Suprapubic skin (tissue), 4 donors: ENCODE results near the gene AQP7. TPM values are rescaled to one million over a fixed set of nuclear protein-coding genes. Genes with fewer than 3 reads are reported as not detected.

Experiments used
- DNase-seq, 2 donors: peaks; one replicate each; pipeline ENCODE4 v3.0.0-alpha.2; 2019; ENCODE audit warnings: low spot score in 2 of 2
- H3K27ac ChIP-seq: fragments of 200-600 bp; sonication (generic); one replicate; pipeline ENCODE4 v1.5.1; 2019
- H3K27me3 ChIP-seq: fragments of 200-600 bp; sonication (generic); one replicate; pipeline ENCODE4 v1.5.1; 2019
- H3K36me3 ChIP-seq: fragments of 200-600 bp; sonication (generic); one replicate; pipeline ENCODE4 v1.5.1; 2019
- H3K4me1 ChIP-seq: fragments of 200-600 bp; sonication (generic); one replicate; pipeline ENCODE4 v1.5.1; 2019
- H3K4me3 ChIP-seq: fragments of 200-600 bp; sonication (generic); one replicate; pipeline ENCODE4 v1.5.1; 2019; ENCODE audit warnings: mild to moderate bottlenecking
- H3K9me3 ChIP-seq: fragments of 200-600 bp; sonication (generic); one replicate; pipeline ENCODE4 v1.5.1; 2019
- CTCF ChIP-seq, 2 donors: fragments of 200-600 bp in 1 of 2; fragments of 450-650 bp in 1 of 2; sonication (generic) in 1 of 2; IDR thresholded peaks; one replicate each; pipeline ENCODE4 v1.5.1; 2016 to 2019; ENCODE audit warnings: antibody characterized with exemption in 2 of 2, mild to moderate bottlenecking in 1 of 2, moderate library complexity in 1 of 2
- EP300 ChIP-seq: sonication (generic); formaldehyde crosslinking; IDR thresholded peaks from one replicate; pipeline ENCODE4 v1.6.1; 2017; ENCODE audit warnings: antibody characterized with exemption
- POLR2A ChIP-seq, 2 donors: fragments of 450-650 bp; IDR thresholded peaks; one replicate each; pipeline ENCODE4 v1.6.1; 2017; ENCODE audit warnings: antibody characterized with exemption in 2 of 2, mild to moderate bottlenecking in 2 of 2, moderate library complexity in 2 of 2
- POLR2AphosphoS5 ChIP-seq, 3 donors: sonication (generic); formaldehyde crosslinking; IDR thresholded peaks; one replicate each; pipeline ENCODE4 v1.6.1; 2017; ENCODE audit warnings: antibody characterized with exemption in 3 of 3
- WGBS: methylation state at CpG from one replicate; pipeline ENCODE4 v1.1.5; 2018; 5-methylcytosine and 5-hydroxymethylcytosine counted together
- total RNA-seq, 4 donors: library from RNA; depleted of rRNA; stranded (reverse); fragments of >200 nt; gene quantifications; one replicate each; pipeline ENCODE4 v1.1.0, GENCODE V29; 2016

Gene AQP7
- total RNA-seq, 4 donors from 2014 or later, result 2.1 to 66.5 (median 13.1) TPM

DNA sequence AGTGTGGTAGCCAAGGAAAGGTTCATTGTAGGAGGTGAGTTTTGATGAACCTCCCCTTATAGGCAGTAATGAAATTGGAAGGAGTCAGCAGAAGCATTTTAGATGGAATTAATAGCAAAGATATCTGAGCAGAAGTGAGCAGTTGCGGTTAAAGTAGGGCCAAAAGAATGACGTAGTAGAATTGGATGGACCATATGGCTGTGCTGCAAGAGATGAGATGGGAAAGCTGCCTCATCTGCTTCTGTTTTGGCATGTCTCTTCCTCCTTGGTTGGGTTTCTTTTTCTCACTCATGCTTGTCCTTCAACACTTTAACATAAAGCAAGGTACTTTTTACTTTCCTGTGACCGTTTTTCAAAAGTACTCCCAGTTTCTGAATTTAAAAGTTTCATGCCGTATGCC, 55.8 kb downstream of the AQP7 start:
- Histone ChIP-seq H3K4me3 (no peak overlapping the region), H3K36me3 (peaks cover 79% of the 10 kb centered on the region), H3K4me1 (peaks cover 13% of the 10 kb centered on the region), H3K27ac (no peak overlapping the region), H3K9me3 (no peaks in the 10 kb centered on the region), H3K27me3 (no peaks in the 10 kb centered on the region)
- no peak for DNase-seq
- 85% methylated on average over 4 of the region's 4 CpGs for WGBS
- TF ChIP-seq POLR2AphosphoS5 (IDR thresholded peaks at IDR 0.05) (no peak), POLR2A (IDR thresholded peaks at IDR 0.05) (no peak), EP300 (no peak), CTCF (IDR thresholded peaks at IDR 0.05) (no peak)

- H3K36me3 ChIP-seq, result peaks cover 97% of the 10 kb centered on the region
- no peak for DNase-seq
These were observed 58.2 kb downstream of the AQP7 start for GRCh38 chr9:33344145-33344544.

DNA sequence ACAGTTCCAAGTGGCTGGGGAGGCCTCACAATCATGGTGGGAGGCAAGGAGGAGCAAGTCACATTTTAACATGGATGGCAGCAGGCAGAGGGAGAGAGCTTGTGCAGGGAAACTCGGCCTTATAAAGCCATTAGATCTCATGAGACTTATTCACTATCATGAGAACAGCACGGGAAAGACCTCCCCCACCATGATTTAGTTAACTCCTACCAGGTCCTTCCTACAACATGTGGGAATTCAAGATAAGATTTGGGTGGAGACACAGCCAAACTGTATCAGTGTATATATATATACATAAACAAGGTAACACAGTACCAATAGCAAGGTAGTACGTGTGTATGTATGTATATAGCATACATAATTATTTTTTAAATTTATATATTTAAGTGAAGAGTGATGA, 61.2 kb downstream of the AQP7 start:
- no peak for DNase-seq
- 91% methylated on average over 3 of the region's 3 CpGs for WGBS
- H3K4me1 ChIP-seq, result no peaks in the 10 kb centered on the region
- no peaks in the 10 kb centered on the region for H3K9me3 ChIP-seq
- H3K4me3 ChIP-seq, result no peak overlapping the region
- TF ChIP-seq POLR2A (IDR thresholded peaks at IDR 0.05) (no peak), CTCF (IDR thresholded peaks at IDR 0.05) (no peak), EP300 (no peak), POLR2AphosphoS5 (IDR thresholded peaks at IDR 0.05) (no peak)
- H3K27ac ChIP-seq, result no peak overlapping the region
- H3K36me3 ChIP-seq, result peaks cover 97% of the 10 kb centered on the region
- no peaks in the 10 kb centered on the region for H3K27me3 ChIP-seq

More at GRCh38 chr9:33344145-33344544, 58.2 kb downstream of the AQP7 start:
- H3K27me3 ChIP-seq, result no peaks in the 10 kb centered on the region
- H3K4me1 ChIP-seq, result no peaks in the 10 kb centered on the region
- no peak overlapping the region for H3K27ac ChIP-seq
- no peaks in the 10 kb centered on the region for H3K9me3 ChIP-seq
- TF ChIP-seq POLR2A (IDR thresholded peaks at IDR 0.05), result no peak
- TF ChIP-seq EP300, result no peak
- H3K4me3 ChIP-seq, result no peak overlapping the region
- WGBS, result 75% methylated on average over 3 of the region's 3 CpGs

GRCh38 chr9:33340186-33340585, 62.2 kb downstream of the AQP7 start:
- Histone ChIP-seq H3K4me3 (no peak overlapping the region), H3K9me3 (no peaks in the 10 kb centered on the region), H3K27ac (no peak overlapping the region), H3K27me3 (no peaks in the 10 kb centered on the region), H3K4me1 (no peaks in the 10 kb centered on the region), H3K36me3 (peaks cover 97% of the 10 kb centered on the region)
- WGBS, result 100% methylated on average over 2 of the region's 3 CpGs
- no peak for TF ChIP-seq POLR2AphosphoS5 (IDR thresholded peaks at IDR 0.05)
- no peak for TF ChIP-seq CTCF (IDR thresholded peaks at IDR 0.05)
- TF ChIP-seq POLR2A (IDR thresholded peaks at IDR 0.05), result no peak
- TF ChIP-seq EP300, result no peak
- DNase-seq, result no peak

Other genes with a start within 250 kb of the AQP7 start
- 10 to 100 TPM; 45.1 to 68.7 (median 53.5) TPM for gene B4GALT1, start 235.2 kb downstream of the AQP7 start, total RNA-seq
- not detected for gene SPINK4, start 162.4 kb downstream of the AQP7 start, total RNA-seq
- 100 to 1,000 TPM in 1 of 4 donors, 10 to 100 TPM in 3; 63.6 to 140 (median 70.8) TPM for gene BAG1, start 137.9 kb downstream of the AQP7 start, total RNA-seq
- 10 to 100 TPM; 43.7 to 60.3 (median 50.7) TPM for gene CHMP5, start 137.5 kb downstream of the AQP7 start, total RNA-seq
- gene NFX1, start 112.1 kb downstream of the AQP7 start, total RNA-seq, result 10 to 100 TPM; 42.0 to 91.4 (median 46.0) TPM
- gene AQP3, start 45.0 kb upstream of the AQP7 start, total RNA-seq, result 1,000 to 10,000 TPM; 1,277 to 1,951 (median 1,548) TPM
- gene NOL6, start 71.4 kb upstream of the AQP7 start, total RNA-seq, result 10 to 100 TPM; 40.4 to 50.4 (median 44.1) TPM
- gene ANKRD18B, start 121.7 kb upstream of the AQP7 start, total RNA-seq, result 10 to 100 TPM in 3 of 4 donors, 1 to 10 TPM in 1; 9.5 to 27.0 (median 15.7) TPM